Activated T-cell treated with anti-CD3 and anti-CD28 coated beads, Interleukin-2, amount 50 U/mL, for 4 hours (primary cell): ENCODE measurements around the gene RPS2. TPM values are rescaled to one million over a fixed set of nuclear protein-coding genes. Genes with fewer than 3 reads are reported as not detected.
A peak's percentile ranks its signal among the peaks of the same experiment; 100 is the strongest.

Source experiments
- ATAC-seq, 2 donors: fragments of 200-7000 bp; cut with Tn5 transposase; one replicate each; pipeline ENCODE4 v1.10.0; 2021
- DNase-seq: peaks from one replicate; pipeline ENCODE4 v3.0.0-alpha.2; 2020
- H3K27me3 Mint-ChIP-seq: one replicate; pipeline ENCODE4 v1.8.0; 2021; ENCODE audit warnings: low read depth, mixed read lengths
- H3K36me3 Mint-ChIP-seq: one replicate; pipeline ENCODE4 v1.8.0; 2022; ENCODE audit warnings: mixed read lengths; ENCODE audit not compliant: insufficient read depth
- H3K4me1 Mint-ChIP-seq: one replicate; pipeline ENCODE4 v1.8.0; 2021; ENCODE audit warnings: low read depth, mixed read lengths
- H3K4me3 Mint-ChIP-seq: one replicate; pipeline ENCODE4 v1.8.0; 2021; ENCODE audit warnings: mild to moderate bottlenecking, moderate library complexity, mixed read lengths
- H3K9me3 Mint-ChIP-seq: one replicate; pipeline ENCODE4 v1.8.0; 2021; ENCODE audit warnings: mixed read lengths
- total RNA-seq, 3 donors: library from RNA; stranded (reverse); gene quantifications; one replicate each; pipeline ENCODE4 v1.2.1, GENCODE V29; 2021

The RPS2 gene
- total RNA-seq, 3 donors from 2014 or later = 5,588 to 5,699 (median 5,621) TPM

DNA sequence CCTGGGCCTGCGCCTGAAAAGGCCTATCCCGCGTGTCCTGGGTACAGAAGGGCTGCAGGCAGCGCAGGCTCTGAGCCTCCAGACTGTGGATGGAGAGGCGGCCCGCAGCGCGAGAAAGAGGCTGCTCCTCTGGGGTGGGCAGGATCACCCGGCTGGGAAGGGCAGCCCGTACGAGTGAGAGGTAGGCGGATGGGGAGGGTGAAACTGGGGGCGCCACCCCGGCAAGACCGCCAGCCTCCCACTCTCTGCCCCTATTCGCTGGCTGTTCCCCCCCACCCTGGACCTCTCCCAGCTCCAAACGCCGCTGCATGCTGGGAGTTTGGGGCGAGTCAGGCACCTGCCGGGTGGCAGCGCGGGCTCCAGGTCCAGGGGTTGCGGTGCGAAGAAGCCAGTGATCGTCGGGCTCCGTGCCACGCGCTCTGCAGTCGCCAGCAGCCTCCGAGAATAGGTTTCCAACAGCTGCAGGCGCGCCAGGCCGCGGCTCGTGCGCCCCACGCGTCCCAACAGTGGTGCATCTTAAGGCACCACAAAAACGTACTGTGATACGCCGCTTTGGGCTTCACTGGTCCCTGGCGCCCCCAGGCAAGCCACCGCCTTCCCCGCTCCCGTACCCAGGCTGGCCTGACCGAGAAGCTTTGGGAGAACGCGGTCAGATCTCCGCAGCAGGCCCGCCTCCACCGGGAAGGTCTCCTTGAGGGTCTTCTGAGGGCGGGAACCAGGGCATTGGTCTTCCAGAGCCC lies 15.6 kb upstream of the RPS2 start:
- Mint-ChIP-seq H3K4me3 (no peak overlapping the region), H3K9me3 (no peaks in the 10 kb centered on the region), H3K4me1 (peaks cover 15% of the 10 kb centered on the region), H3K27me3 (peaks cover 16% of the 10 kb centered on the region), H3K36me3 (peaks cover 16% of the 10 kb centered on the region)
- DNase-seq (no peak), ATAC-seq (no peak)

DNA sequence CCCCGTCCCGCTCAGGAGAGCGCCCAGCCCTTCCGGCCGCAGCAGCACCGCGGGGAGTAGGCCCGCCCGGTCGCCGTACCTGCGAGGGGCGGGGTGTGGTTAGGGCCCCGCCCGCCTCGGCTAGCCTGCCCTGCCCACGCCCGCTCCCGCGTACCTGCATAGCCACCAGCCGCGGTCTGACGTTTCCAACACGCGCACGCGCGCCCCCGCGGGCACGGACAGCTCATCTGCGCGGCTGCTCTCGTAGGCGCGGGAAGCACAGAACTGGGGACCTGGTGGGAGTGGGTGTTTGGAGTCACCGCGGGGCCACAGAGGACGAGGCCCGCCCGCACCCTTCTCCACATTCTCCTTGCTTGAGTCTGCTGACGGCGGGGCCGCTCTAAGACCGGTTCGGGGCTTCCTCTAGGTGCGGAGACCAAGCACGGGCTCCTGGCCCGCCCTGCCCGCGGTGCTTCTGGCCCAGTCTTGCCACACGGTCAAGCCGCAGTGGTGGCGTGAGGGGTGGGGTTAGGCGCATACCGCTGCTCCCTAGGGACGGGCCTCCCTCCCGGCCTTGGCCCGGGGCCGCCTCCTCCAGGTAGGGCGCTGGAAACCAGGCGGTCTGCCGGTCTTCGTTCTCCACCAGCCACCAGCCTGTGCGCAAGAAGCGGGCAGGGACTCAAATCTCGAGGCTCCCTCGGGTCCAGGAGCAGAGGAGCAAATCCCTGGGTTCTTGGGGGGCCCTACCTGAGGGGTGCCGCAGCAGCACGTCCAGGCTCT lies 14.8 kb upstream of the RPS2 start:
- ATAC-seq (peak in 1 of 2 donors; percentile 9), DNase-seq (peak; percentile 55)
- Mint-ChIP-seq H3K4me3 (no peak overlapping the region), H3K9me3 (no peaks in the 10 kb centered on the region), H3K27me3 (peaks cover 16% of the 10 kb centered on the region), H3K4me1 (peaks cover 8% of the 10 kb centered on the region), H3K36me3 (peaks cover 21% of the 10 kb centered on the region)

DNA sequence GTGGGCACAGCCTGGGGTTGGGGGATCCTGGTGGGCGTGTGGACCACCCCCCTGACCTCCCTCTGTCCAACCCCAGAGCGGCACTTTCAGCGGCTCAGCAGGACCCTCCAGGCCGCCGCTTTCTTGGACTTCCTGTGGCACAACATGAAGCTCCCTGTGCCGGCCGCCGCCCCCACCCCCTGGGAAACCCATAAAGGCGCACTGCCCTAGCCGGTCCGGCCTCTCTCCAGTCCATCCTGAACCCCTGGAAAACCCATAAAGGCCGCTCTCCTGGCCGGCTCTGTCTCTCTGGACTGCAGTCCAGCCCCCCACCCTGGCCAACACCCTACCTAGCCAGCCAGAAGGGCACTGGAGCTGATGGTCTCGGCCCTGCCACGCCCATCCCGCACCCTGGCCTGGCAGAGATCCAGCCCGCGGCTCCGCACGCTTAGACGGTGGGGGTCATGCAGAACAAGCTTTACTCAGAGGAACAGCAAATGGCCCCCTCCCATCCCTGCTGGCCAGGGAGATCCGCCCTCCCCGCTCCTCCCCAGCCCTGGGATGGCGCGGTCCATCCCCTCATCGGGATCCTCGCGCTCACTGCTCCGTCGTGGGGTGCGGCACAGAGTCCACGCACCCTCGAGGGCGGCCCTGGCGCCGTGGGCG lies 14.0 kb upstream of the RPS2 start:
- DNase-seq (no peak), ATAC-seq (no peak)
- peaks cover 21% of the 10 kb centered on the region for H3K36me3 Mint-ChIP-seq
- peaks cover 16% of the 10 kb centered on the region for H3K27me3 Mint-ChIP-seq
- no peaks in the 10 kb centered on the region for H3K9me3 Mint-ChIP-seq
- no peak overlapping the region for H3K4me3 Mint-ChIP-seq
- H3K4me1 Mint-ChIP-seq = peaks cover 8% of the 10 kb centered on the region

DNA sequence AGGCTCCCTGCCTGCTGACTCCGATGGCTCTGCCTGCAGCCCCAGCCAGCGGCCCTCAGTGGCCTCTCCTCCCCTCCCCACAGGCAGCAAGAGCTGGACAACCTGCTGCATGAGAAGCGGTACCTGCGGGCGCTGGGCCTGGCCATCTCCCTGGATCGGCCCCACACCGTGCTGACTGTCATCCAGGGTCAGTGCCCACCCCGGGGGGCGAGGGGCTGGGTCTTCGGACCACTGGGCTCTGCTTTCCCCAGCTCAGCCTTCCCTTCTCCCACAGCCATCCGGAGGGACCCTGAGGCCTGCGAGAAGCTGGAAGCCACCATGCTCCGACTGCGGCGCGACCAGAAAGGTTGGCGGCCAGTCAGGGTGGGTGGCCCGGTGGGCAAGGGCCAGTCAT lies 13.2 kb upstream of the RPS2 start:
- no peak overlapping the region for H3K4me3 Mint-ChIP-seq
- DNase-seq (no peak), ATAC-seq (no peak)
- peaks cover 13% of the 10 kb centered on the region for H3K27me3 Mint-ChIP-seq
- H3K9me3 Mint-ChIP-seq = no peaks in the 10 kb centered on the region
- H3K4me1 Mint-ChIP-seq = peaks cover 10% of the 10 kb centered on the region
- H3K36me3 Mint-ChIP-seq = peaks cover 21% of the 10 kb centered on the region

DNA sequence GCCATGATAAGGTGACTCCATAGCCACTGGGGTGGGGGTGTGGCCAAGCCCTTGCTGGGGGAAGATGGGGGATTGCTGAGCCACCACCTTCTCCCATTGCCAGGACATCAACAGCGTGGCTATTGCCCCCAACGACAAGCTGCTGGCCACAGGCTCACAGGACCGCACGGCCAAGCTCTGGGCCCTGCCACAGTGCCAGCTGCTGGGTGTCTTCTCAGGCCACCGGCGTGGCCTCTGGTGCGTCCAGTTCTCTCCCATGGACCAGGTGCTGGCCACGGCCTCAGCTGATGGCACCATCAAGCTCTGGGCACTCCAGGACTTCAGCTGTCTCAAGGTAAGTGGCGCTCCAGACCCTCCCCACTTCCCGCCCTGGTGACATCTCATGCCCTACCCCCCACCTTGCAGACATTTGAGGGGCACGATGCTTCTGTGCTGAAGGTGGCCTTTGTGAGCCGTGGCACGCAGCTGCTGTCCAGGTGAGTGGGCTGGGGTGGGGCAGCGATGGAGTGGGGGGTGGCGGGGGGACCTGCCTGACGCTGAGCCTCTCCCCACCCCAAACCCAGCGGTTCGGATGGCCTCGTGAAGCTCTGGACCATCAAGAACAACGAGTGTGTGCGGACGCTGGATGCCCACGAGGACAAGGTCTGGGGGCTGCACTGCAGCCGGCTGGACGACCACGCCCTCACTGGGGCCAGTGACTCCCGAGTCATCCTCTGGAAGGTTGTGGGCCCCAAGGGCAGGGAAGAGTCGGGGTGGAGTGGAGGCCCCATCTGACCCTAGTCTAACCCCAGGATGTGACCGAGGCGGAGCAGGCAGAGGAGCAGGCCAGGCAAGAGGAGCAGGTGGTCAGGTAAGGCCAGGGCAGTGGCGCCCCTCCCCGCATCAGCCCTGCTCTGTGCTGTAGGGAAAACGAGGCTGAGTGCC lies 12.6 kb upstream of the RPS2 start:
- Mint-ChIP-seq H3K4me3 (no peak overlapping the region), H3K36me3 (peaks cover 24% of the 10 kb centered on the region), H3K27me3 (peaks cover 13% of the 10 kb centered on the region), H3K4me1 (peaks cover 12% of the 10 kb centered on the region), H3K9me3 (no peaks in the 10 kb centered on the region)
- ATAC-seq (no peak), DNase-seq (no peak)

DNA sequence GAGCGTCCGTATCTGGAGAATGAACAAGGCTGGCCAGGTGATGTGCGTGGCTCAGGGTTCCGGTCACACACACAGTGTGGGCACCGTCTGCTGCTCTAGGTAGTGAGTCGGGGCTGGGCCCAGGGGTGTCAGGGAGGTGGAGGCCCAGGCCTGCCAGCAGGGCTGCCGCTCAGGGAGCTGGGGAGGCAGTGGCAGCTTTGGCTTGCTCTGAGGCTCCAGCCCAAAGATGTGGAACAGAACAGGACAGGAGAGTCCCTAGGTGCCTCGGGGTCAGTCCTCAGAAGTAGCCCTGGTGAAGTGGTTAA lies 11.5 kb upstream of the RPS2 start:
- Mint-ChIP-seq H3K4me3 (peak overlapping the region; percentile 26), H3K36me3 (peaks cover 24% of the 10 kb centered on the region), H3K4me1 (peaks cover 18% of the 10 kb centered on the region), H3K9me3 (no peaks in the 10 kb centered on the region), H3K27me3 (peaks cover 8% of the 10 kb centered on the region)
- ATAC-seq = no peak
- DNase-seq = no peak

DNA sequence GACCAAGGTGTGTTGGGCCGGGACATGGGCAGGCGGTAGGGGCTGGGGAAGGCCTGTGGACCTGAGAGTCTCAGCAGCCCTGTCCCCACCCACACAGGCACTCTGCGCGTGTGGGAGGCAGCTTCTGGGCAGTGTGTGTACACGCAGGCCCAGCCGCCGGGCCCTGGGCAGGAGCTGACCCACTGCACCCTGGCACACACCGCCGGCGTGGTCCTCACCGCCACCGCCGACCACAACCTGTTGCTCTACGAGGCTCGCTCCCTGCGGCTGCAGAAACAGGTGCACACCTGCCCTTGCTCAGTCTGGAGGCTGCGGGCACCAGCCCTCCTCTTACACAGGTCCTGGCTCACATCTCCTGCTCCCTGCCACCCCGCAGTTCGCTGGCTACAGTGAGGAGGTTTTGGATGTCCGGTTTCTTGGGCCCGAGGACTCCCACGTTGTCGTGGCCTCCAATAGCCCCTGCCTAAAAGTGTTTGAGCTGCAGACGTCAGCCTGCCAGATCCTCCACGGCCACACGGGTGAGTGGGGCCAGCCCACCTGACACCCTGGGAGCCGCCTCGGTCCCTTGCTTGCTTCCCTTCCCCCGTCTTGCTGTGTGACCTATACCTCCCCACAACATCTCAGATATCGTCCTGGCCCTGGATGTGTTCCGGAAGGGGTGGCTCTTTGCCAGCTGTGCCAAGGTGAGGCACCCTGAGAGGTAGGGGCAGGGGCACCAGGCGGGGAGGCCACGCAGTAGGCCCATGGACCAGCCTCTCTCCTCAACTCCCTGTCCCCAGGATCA lies 11.0 kb upstream of the RPS2 start:
- Mint-ChIP-seq H3K36me3 (peaks cover 24% of the 10 kb centered on the region), H3K4me1 (peaks cover 22% of the 10 kb centered on the region), H3K27me3 (peaks cover 4% of the 10 kb centered on the region), H3K4me3 (peak overlapping the region; percentile 26), H3K9me3 (no peaks in the 10 kb centered on the region)
- no peak for ATAC-seq
- no peak for DNase-seq

DNA sequence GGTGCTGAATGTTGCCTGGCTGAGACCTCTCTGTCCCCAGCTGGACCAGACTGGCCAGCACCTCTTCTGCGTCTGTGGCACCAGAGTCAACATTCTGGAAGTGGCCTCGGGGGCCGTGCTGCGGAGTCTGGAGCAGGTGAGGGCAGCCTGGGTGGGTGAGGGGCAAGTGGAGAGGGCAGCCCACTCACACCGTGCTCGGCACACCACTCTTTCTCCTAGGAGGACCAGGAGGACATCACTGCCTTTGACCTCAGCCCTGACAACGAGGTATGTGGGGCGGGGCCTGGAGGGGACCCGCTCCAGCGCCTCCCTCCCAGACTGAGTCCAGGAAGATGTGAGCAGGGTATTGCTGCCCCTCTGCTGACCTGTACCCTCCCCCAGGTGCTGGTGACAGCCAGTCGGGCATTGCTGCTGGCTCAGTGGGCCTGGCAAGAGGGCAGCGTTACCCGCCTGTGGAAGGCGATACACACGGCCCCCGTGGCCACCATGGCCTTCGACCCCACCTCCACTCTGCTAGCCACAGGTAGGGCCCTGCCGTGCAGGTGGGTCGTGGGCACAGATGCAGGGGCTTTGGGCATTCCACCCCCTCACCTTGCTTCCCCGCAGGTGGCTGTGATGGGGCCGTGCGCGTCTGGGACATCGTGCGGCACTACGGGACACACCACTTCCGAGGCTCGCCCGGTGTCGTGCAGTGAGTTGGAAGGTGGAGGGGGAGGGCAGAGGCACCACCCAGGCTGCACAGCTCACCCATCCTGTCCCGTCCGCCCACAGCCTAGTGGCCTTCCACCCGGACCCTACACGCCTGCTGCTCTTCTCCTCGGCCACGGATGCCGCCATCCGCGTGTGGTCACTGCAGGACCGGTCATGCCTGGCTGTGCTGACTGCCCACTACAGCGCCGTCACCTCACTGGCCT lies 9.8 kb upstream of the RPS2 start:
- DNase-seq = no peak
- peaks cover 24% of the 10 kb centered on the region for H3K36me3 Mint-ChIP-seq
- no peaks in the 10 kb centered on the region for H3K27me3 Mint-ChIP-seq
- no peak for ATAC-seq
- H3K4me1 Mint-ChIP-seq = peaks cover 22% of the 10 kb centered on the region
- no peaks in the 10 kb centered on the region for H3K9me3 Mint-ChIP-seq
- H3K4me3 Mint-ChIP-seq = peak overlapping the region; percentile 92

DNA sequence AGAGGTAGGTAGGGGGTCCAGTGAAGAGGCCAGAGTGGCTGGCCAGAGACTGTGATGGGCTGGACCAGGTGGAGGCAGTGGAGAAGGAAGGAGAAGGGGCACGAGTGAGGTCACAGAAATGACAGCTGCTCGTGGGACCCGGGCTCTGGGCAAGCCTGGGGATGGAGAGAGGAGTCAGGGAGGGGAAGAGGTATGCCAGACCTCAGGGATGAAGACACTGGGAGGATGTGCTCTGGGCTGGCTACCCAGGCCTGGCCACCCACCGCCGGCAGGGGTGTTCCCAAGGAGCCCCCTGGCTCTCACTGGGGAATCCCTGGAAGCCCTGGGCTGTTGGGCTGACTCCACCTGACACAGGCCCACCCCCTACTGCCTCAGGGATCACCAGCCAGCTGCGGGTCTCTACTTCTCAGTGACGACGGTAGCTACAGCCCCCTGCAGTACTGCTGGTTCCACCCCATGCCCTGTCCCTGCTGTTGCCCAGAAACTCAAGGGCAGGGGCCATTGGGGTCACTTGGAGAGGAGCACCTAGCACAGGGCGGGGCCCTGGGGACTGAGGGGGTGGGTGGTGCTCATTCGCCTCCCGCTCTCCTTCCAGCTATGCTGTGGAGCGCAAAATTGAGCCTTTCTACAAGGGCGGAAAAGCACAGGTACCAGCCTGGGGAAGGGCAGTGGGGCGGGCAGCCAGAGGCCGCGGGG lies 9.0 kb upstream of the RPS2 start:
- no peak for DNase-seq
- no peak for ATAC-seq
- Mint-ChIP-seq H3K27me3 (no peaks in the 10 kb centered on the region), H3K4me1 (peaks cover 22% of the 10 kb centered on the region), H3K9me3 (no peaks in the 10 kb centered on the region), H3K4me3 (peak overlapping the region; percentile 92), H3K36me3 (peaks cover 23% of the 10 kb centered on the region)

DNA sequence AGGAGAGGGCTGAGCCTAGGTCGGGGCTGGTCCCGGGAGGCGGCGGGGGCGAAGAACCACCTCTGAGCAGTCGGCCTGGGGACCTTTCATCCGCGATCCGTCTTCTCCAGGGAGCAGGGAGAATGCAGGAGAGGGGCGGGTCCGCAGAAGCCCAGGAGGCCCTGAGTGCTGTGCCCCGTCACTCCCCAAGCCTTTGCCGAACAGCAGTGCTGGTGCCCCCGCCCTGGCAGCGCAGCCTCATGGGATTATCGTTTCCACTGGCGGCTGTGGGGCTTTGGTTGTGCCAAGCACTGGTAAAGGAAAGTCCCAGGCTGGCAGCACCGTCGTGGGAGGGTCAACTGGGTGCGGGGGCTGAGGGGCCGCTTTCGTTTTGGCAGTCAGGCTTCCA lies 7.9 kb upstream of the RPS2 start:
- peaks cover 19% of the 10 kb centered on the region for H3K36me3 Mint-ChIP-seq
- no peaks in the 10 kb centered on the region for H3K9me3 Mint-ChIP-seq
- peaks cover 22% of the 10 kb centered on the region for H3K4me1 Mint-ChIP-seq
- peak overlapping the region; percentile 92 for H3K4me3 Mint-ChIP-seq
- peak; percentile 15 for ATAC-seq
- no peak for DNase-seq
- H3K27me3 Mint-ChIP-seq = no peaks in the 10 kb centered on the region

DNA sequence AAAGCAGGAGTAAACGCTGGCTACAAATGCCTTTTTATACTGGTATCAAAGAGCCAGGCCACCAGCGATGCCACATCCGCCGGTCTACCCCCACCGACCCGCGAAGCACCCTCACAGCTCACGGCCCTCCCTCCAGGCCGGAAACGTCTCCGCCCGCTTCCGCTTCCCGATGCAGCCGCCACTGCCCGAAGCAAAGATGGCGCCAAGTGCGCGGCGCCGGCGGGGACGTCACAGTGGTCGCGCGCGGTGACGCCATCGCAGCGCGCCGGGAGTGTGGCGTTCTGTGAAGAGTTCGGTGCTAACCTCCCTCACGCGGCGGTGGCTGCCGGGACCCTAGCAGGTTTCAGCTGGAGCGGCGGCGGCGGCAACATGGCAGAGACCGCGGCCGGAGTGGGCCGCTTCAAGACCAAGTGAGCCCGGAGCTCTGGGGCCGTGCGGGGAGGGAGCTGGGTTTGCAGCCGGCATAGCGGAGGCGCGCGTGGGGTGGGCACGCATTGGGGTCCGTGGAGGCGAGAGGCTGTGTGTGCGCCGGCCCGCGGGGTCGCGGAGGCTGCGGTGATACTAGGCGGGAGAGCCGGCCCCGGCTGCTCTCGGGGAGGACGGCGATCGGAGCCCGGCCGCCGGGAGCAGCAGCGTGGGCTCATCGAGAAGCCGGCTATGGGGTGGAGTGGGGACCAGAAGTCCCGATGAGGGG lies 7.3 kb upstream of the RPS2 start, which contains the start of gene TBL3:
TSS of gene TBL3 (plus strand) at position 258 of the 694 bp plus-strand sequence. CDS start at position 370, 112 bp downstream.
- DNase-seq (peak; percentile 94), ATAC-seq (peak; percentile 95 to 97)
- H3K9me3 Mint-ChIP-seq = no peaks in the 10 kb centered on the region
- H3K36me3 Mint-ChIP-seq = peaks cover 18% of the 10 kb centered on the region
- H3K4me1 Mint-ChIP-seq = peaks cover 22% of the 10 kb centered on the region
- H3K4me3 Mint-ChIP-seq = peak within 1 kb of the TSS; percentile 92
- no peaks in the 10 kb centered on the region for H3K27me3 Mint-ChIP-seq
